ENCODE results near the gene PRPF18.

The PRPF18 gene

GRCh38 chr10:13643016-13643415 lies 56.3 kb downstream of the PRPF18 start:
- no peak for DNase-seq

- DNase-seq: no peak
These were observed 58.1 kb downstream of the PRPF18 start for GRCh38 chr10:13644866-13645265.

DNA sequence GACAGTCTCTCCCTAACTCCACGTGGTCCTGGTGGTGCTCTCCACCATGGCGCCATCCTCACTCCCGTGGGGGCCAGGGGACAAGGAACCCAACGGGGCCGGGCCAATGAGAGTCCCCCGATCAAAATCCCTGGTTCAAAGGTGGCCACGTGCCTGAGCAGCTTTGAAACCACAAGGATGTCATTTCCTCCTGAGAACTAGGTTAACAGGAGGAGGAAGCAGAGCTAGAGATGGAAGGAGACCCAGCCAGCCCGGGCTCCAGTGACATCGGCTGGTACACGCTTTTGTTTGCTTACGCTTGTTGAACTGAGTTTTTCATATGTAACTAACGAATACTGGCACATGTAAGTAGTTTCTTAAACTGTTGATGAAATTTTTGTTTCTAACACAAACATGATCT lies 61.7 kb downstream of the PRPF18 start:
- DNase-seq: no peak

DNA sequence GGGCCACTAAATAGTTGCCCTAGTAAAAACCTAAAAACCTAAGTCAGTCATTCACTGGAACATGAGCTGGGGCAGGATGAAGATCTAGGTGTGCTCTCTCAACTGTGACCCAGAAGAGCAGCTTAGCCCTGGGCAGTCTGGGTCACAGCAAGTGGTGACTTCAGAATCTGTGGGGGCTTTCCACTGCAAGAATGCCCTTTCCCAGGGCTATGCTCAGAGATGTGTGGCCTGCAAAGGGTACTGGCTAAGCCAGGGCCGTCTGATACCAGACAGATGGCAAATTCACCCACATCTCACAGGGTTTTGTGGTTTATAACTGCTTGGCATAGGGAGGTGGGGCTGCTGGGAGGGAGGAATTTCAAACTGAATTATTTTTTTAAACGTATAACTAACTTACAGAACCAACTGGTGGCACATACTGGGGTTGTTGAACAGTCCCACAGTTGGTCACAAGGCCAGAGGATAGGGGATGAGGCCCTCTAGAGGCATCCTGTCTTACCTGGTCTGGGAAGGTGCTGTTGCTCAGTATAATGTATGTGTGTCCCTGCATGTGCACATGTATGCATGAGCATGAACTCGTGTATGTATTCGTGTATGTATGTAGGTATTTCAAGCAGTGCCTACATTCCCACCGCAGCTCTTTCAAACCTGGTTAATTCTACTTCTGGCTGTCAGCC lies 63.2 kb downstream of the PRPF18 start:
- DNase-seq: no peak

DNA sequence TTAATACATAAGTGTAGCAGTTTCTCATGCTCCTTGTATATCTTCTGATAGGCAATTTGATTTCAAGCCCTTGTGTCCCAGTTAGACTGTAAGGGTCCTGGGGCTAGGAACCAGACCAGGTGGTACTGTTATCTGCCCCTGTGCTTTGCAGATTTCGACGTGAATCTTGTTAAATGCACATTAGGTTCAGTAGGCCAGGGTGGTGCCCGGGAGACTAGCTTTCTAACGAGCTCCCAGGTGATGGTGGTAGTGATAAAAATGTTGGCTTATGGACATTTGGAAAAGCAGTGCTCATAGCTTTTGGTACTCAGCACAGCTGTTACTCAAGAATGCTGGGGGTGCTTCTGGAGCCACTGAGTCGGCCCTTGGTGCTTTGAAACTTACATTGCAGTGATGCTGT lies 64.2 kb downstream of the PRPF18 start:
- DNase-seq: no peak

DNA sequence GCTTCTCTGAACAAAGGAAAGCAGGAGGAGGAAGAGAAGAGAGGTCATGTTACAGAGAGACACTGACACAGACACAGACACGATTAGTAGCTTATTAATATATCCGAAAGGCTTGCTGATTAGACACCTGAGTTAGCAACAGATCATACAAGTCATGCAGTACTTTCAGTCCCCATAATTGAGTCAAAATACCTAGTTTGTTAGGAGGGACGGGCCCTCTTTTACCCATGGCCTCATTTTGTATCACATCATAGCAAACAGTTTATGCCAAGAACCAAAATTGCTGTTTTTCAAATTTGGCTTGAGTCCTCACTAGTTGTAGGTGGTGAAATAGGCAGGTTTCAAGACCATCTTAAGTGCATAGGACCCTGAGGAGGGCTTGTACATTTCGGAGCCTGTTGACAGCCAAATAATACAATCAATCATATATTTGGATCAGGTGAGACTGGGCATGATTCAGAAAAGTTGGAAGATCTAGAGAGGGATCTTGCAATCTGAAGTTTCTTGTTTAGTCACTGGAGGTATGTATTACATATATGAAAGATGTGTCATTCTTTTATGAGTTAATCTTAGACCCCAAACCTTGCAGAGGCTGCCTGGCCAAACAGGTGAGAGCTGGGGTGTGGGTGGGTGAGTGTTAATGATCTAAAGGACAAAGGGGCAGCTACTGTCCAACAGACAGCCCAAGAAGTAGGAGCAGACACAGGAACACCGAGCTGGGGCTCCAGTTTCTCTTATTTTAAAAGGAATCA lies 65.4 kb downstream of the PRPF18 start:
- DNase-seq: no peak

DNA sequence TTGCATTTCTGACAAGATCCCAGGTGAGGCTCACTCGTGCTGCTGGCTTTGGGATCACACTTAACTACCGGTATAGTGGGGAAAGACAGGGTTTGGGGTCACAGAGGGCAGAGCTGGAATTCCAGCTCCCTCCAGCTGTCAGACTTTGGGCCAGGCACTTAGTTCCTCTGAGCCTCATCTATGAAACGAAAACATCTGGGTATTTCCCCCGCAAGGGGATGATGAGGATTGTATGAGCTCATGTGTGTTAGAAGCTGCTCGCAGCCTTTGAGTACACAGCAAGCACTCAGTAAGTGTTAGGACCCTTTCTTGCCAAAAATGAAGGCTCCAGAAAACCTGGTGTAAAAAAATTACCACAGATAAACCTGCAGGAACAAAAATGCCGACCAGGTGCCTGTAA lies 66.1 kb downstream of the PRPF18 start:
- DNase-seq: no peak

DNA sequence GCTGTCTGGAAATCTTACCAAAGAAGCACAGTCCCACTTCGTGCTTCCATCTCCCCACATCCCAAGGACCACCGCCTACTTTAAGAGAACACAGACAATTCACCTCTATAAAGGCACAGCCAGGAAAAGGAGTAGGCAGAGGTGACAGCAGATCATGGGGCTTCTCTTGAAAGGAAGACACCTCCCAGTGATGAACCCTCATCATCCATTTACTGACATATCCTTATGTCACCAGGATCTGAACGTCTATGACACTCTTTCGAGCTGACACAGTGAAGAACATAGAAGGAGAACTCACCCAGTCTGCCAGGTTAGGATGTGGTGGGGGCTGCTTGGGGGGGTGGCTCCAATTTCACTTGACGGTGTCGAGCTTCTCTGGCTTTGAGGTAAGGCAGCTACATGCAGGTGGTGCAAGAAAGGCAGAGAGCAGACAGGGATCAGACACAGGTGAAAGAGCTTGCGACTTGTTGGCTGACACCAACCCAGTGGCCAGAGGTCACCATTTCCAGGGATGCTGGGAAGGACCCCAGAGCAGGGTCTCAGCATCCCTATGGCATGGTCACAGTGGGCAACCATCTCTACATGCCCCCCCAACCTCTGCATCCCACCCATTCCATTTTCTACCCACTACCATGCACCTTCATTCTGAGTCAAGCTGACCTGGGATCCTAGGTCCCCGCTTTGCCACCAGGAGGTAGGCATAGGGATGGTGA lies 67.5 kb downstream of the PRPF18 start:
- DNase-seq: no peak

DNA sequence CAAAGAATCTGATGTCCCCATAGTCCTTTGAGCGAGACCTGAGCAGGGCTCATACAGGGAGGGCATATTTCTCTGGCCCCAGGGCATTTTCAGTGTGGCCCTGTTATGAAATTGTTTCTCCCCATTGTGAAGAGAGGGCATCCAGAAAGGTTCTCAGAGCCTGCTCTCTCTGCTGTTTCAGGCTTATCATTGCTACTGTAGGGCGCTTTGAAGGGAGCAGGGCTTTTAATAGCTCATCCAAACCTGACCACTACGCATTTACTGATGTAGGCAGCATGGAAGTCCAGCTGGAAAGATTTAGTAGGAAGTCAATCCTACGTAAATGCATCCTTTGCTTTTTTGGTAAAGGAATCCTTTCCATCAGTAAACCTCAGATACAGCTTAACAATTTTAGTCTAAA lies 68.1 kb downstream of the PRPF18 start:
- no peak for DNase-seq

DNA sequence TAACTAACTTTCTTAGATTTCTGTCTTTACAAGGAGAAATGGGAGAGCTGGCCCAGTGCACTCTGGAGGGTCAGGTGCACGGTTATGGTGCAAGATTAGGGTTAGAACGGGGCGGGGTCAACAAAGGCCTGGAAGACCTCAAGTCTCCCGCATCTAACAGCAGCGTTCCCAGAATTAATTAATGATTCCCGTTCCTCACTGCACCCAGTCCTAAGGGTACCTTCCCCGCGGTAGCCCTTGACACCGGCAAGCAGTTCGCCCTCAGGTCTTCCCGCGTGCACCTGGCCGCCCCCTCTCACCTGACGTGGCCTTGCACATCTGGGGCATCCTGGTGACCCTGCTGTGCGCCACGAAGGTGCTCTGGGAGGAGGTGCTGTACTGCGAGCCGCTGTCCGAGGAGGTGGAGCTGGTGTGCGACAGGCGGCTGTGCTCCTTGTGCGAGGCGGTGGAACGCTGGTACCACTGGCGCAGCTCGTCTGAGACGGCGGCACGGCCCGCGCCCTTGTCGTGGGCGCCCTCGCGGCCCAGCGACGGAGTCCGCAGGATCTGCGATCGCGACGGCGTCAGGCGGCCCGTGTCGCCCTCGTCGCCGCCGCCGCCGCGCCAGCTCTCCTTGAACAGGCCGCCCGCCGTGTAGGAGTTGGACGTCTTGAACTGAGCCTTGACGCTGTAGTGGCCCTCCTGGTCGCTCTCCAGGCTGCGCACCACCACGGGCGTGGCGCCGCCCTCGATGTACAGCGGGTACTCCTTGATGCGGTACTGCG lies 69.8 kb downstream of the PRPF18 start:
- DNase-seq: no peak

DNA sequence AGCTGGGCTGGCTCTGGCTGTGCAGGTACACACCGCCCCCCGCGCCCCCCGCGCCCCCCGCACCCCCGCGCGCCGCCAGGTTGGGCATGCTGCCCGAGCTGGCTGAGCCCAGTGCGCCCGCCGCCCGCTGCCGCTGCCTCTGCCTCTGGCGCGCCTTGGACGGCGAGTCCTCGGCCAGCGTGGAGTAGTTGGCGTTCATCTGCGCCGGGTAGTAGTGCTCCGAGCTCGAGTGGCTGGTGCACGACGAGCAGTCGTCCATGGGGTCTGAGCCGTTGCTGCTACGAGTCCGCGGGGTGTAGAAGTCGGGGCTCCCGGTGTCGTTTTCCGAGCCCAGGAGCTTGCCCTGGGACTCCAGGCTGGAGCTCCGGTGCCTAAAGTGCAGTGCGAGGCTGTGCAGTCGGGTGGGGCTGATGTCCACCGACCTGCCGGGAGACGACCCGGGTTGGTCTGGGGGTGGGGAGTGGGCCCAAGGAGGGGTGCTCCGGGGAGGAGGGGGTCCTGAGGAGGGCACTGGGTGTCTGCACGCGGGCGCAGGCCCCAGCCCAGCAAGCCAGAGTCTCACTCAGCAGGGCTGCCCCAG lies 70.4 kb downstream of the PRPF18 start:
- no peak for DNase-seq

DNA sequence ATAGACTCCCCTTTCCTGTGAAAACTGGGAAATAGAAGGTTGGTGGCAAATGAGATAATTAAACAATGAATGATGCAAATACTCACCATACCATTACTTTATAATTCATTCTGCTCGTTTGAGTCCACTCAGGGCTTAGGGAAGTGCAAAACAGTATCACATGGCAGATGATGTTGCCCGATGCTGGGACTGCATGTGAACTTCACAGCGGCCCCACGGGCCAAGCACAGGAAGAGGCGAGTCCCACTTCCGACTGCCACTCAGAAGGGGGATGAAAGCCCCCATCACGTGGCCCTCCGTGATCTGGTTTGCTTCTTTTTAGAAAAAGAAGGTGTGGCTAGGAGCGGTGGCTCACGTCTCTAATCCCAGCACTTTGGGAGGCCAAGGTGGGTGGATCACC lies 71.5 kb downstream of the PRPF18 start:
- no peak for DNase-seq

DNA sequence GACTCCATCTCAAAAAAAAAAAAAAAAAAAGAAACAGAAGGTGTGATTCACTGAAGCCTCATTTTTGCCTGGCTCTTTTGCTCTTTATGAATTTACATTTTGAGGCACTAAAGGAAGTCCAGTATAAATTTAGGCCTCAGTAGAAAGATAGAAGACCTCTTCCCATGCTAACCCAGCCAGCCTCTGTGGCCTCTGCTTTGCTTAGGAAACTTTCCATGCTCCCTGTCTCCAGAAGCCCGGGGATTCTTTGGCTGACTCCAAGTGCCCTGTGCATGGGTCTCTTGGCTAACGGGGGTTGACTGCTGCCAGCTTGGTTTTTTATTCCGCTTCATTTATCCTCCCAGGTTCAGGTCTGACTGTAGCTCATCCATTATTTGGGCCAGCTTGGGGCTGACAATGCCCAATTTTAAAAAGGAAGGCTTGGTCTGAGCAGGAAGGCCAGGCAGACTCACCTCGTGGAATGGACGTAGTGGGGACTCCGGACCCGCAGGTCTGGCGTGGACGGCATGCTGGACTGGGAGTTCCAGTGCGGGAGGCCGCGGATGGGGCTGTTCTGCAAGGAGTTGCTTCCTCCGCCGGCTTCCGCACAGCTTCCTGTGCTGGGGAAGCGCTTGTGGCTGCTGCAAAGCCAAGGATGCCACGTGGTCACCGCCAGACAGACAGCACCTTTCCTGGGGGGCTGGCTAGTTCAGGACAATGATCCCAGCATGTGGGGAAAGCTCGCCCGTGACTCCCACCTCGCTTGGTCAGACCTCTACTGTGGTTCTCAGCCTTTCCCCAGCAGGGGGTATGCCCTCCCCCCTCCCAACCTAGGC lies 72.3 kb downstream of the PRPF18 start:
- DNase-seq: no peak

DNA sequence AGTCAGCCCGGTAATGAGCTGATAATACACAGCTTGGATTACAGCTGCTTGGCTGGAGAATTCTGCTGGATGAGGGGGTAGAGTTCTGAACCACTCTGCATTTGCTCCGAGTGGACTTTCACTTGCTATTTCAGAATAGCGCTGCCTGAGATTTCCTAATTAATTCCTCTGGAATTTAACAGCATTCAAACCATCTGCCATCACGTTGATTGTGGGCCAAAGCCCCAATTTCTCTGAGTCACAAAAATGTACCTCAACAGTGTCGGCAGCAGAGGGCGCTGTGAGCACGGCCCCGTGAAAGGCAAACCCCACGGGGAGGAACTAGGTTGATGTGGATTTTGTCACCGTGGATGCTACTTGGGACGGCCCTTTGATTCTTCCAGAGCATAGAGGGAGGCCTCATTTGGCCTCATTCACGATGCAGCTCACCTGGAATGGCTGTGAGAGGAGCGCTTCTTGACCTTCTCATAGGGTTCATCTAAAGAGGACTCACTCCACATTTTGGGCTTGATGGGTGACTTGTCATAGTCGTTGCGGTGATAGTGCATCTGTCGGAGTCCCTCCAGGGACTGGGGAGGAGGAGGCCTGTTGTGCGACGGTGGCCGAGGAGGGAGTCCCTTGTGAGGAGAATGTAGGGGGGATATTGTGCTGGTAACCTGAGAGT lies 73.3 kb downstream of the PRPF18 start:
- DNase-seq: peak; percentile 53

GRCh38 chr10:13660551-13660920 lies 73.8 kb downstream of the PRPF18 start:
- peak; percentile 44 for DNase-seq

GRCh38 chr10:13661256-13661655 lies 74.5 kb downstream of the PRPF18 start:
- no peak for DNase-seq

- DNase-seq: no peak
These were observed 78.9 kb downstream of the PRPF18 start for GRCh38 chr10:13665516-13666262.

GRCh38 chr10:13668126-13668525 lies 81.4 kb downstream of the PRPF18 start:
- DNase-seq: no peak

- DNase-seq: no peak
These were observed 82.6 kb downstream of the PRPF18 start for GRCh38 chr10:13669182-13669855.

DNA sequence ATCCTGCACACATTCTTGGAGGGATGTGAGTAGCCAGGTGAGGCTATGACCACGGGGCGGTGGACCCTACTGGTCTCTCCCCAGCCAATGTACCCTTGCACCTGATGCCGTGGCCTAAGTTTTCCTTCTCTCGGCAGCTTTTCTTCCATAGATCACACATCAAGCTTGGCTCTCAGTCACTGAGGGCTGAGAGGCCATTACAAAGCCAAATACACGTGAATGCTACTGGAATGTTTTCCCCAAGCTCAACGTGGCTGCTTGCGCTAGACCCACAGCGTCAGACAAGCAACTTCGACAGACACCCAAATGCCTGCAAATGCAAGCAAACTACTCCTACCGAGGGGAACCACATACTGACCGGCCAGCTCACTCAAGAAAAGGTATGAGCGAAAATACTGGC lies 83.1 kb downstream of the PRPF18 start:
- no peak for DNase-seq

Measured in fibroblast of skin of back (primary cell).